ENCODE data around the gene RAD51B.

RAD51B gene

GRCh38 chr14:68487805-68488590, 668.4 kb downstream of the RAD51B start:
- DNase-seq (ENCODE audit: low read depth), result no peak
- TF ChIP-seq, protein P1, sequence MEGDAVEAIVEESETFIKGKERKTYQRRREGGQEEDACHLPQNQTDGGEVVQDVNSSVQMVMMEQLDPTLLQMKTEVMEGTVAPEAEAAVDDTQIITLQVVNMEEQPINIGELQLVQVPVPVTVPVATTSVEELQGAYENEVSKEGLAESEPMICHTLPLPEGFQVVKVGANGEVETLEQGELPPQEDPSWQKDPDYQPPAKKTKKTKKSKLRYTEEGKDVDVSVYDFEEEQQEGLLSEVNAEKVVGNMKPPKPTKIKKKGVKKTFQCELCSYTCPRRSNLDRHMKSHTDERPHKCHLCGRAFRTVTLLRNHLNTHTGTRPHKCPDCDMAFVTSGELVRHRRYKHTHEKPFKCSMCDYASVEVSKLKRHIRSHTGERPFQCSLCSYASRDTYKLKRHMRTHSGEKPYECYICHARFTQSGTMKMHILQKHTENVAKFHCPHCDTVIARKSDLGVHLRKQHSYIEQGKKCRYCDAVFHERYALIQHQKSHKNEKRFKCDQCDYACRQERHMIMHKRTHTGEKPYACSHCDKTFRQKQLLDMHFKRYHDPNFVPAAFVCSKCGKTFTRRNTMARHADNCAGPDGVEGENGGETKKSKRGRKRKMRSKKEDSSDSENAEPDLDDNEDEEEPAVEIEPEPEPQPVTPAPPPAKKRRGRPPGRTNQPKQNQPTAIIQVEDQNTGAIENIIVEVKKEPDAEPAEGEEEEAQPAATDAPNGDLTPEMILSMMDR (IDR thresholded peaks at IDR 0.05; ENCODE audit: low read depth, low read length, missing control alignments), result no peak

DNA sequence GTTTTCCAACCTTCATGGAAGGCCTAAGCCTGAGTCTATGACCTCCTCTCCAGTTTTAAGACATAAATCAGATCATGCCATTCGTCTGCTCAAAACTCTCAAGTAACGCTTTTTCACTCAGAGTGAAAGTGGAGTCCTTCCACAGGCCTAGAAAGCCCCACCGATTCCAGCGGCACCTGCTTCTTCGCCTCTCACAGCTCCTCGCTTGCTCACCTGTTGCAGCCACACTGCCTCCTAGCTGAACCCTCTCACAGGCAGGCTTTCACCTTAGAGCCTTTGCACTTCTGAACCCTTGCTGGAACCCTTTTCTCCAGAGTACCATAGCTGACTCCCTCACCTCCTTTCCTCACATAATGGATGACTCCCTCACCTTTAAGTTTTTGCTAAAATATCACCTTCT, 672.2 kb downstream of the RAD51B start:
- no peak overlapping the region for H3K4me3 ChIP-seq (ENCODE audit: low read depth, low read length)
- no peak for DNase-seq (ENCODE audit: low read depth)
- TF ChIP-seq, protein P1 (IDR thresholded peaks at IDR 0.05; ENCODE audit: low read depth, low read length, missing control alignments), result no peak

More at GRCh38 chr14:68487805-68488590, 668.4 kb downstream of the RAD51B start:
- H3K4me3 ChIP-seq (ENCODE audit: low read depth, low read length), result no peak overlapping the region

- no peak for DNase-seq (ENCODE audit: low read depth)
- TF ChIP-seq, protein P1 (IDR thresholded peaks at IDR 0.05; ENCODE audit: low read depth, low read length, missing control alignments), result no peak
- no peak overlapping the region for H3K4me3 ChIP-seq (ENCODE audit: low read depth, low read length)
These were observed 673.0 kb downstream of the RAD51B start for GRCh38 chr14:68492381-68493151.

GRCh38 chr14:68493152-68493911, 673.8 kb downstream of the RAD51B start:
- no peak for DNase-seq (ENCODE audit: low read depth)
- H3K4me3 ChIP-seq (ENCODE audit: low read depth, low read length), result no peak overlapping the region
- TF ChIP-seq, protein P1 (IDR thresholded peaks at IDR 0.05; ENCODE audit: low read depth, low read length, missing control alignments), result no peak

DNA sequence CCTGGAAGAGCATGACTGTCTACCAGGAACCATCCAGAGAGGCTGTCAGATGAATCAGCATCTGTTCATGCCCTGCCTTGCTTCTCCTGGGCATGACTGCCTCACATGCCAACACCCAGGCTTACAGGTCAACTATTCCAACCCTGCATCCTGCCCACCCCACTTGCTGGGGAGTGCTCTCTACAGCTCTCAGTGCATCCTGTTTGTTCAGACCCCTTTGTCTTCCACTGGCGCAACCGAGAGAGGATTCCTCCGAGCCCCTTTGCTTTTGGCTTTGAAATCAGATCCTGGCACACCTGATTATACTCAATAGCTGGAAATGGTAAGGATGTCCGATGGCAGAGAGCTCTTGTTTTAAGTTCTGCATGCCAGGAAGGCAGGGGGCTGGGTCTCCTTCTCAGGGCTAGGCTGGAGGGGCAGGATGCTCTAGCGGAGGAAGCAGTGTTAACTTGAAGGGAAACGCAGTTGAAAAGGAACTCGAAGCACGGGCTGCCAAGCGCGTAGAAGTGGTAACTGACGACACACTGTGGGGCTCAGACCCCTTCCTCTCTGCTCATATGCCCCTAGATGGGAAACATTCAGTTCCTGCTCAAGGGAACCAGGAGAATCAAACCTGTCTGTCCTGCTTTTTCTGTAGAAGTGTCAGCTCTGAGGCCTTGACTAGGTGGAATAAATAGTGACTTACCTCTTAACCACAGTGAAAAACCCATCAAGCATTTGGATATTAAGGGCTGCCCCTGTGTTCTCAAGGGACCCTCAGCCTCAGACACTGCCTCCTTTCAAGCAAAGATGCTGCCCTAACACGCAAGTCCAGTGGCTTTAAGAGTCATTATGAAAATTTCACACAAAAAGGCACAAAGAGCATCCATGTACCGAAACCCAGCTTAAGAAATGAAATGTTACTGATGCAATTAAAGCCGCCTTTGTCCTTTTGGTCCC, 675.8 kb downstream of the RAD51B start:
- H3K4me3 ChIP-seq (ENCODE audit: low read depth, low read length), result no peak overlapping the region
- DNase-seq (ENCODE audit: low read depth), result no peak
- TF ChIP-seq, protein P1 (IDR thresholded peaks at IDR 0.05; ENCODE audit: low read depth, low read length, missing control alignments), result no peak

DNA sequence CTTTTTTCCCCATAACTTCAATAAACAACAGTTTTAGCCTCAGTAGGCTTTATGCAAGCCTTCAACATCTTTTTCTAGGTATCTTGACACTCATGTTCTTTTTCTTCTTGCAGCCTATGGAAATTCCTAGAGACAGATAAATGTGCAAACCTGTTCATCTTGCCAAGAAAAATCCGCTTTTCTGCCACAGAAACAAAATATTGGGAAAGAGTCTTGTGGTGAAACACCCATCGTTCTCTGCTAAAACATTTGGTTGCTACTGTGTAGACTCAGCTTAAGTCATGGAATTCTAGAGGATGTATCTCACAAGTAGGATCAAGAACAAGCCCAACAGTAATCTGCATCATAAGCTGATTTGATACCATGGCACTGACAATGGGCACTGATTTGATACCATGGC, 677.4 kb downstream of the RAD51B start:
- no peak for DNase-seq (ENCODE audit: low read depth)
- TF ChIP-seq, protein P1 (IDR thresholded peaks at IDR 0.05; ENCODE audit: low read depth, low read length, missing control alignments), result no peak
- H3K4me3 ChIP-seq (ENCODE audit: low read depth, low read length), result no peak overlapping the region
